Adipose tissue (tissue), 3 donors: ENCODE measurements around the gene LRRFIP1. TPM values are rescaled to one million over a fixed set of nuclear protein-coding genes. Genes with fewer than 3 reads are reported as not detected.

Experiments
- H3K27ac ChIP-seq: one replicate; pipeline ENCODE4 v1.5.1; 2013; ENCODE audit warnings: low read depth, low read length
- WGBS, 3 donors: extraction: QIAGEN DNeasy Blood & Tissue Kit; methylation state at CpG; one replicate each; pipeline ENCODE4 v1.1.7; 2013; 5-methylcytosine and 5-hydroxymethylcytosine counted together
- polyA plus RNA-seq, 3 donors: library from polyadenylated mRNA; stranded (reverse); fragments of 200-250 nt; gene quantifications; one replicate each; pipeline ENCODE4 v1.2.3, GENCODE V29; 2013
- donor health status: healthy with polysubstance abuse.
- donor health status: Bipolar disorder and iron deficiency.
- donor health status: healthy.

Gene LRRFIP1
- polyA plus RNA-seq, 3 donors, result 17.8 to 54.7 (median 51.5) TPM

DNA sequence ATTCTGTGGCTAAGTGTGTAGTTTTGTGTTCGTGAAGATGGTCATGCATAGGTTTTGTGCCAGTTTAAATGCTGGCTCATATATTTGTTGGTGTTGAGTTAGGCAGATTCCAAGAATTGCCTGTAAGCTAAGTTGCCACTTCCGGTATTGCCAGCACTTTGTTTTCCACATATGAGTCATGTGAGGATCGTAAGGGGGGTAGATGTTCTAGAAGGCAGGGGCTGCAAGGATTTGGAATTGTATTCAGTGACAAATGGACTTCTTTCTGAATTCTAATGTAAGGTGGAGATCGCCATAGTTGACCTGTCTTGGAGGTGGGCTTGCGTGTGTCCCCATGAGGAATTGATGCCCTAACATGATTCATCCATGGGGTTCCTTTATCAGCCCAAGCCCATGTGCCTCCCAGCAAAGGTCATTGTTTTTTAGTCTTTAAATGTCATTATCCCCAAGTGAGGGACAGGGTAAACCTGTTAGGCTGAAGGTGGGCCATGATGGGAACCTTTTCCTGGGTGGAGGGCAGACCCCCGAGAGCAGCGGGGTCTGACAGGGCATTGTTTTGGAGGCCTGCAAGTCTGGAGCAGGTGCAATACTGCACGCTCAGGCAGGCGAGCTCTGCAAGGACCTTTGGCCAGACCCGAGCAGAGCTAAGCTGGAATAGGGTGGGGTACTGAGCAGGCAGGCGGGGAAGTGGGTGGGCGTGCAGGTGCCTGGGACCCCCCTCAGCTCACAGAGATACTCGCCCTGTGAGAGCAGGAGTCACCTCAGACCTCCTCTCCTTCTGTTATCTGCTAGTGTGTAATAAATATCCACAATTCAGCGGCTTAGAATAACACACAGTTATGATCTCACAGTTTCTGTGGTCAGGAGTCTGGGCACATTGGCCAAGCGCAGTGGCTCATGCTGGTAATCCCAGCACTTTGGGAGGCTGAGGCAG lies 77.4 kb downstream of the LRRFIP1 start:
- WGBS, 3 donors, result 79 to 92% (median 84%) methylated on average over 15 of the region's 15 CpGs

GRCh38 chr2:237706257-237706656 lies 78.9 kb downstream of the LRRFIP1 start:
- 90 to 97% (median 94%) methylated on average over 5 of the region's 5 CpGs for WGBS, 3 donors
- no peak overlapping the region for H3K27ac ChIP-seq

More for the DNA sequence above, 77.4 kb downstream of the LRRFIP1 start:
- H3K27ac ChIP-seq, result no peak overlapping the region

DNA sequence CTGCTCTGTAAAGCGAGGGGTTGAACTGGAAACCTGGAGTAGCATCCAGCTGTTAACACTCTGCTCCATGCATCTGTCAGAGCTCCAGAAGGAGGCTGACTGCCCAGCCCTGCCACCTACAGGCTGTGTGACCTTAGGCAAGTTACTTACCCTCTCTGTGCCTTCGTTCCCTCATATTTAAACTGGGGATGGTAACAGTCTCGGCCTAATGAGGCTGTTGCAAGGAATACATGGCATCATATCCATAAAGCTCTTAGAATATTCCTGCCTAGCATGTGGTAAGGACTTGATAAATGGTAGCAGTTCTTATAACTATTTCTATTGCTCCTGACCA lies 80.6 kb downstream of the LRRFIP1 start:
- 93 to 97% (median 96%) methylated on average over 3 of the region's 3 CpGs for WGBS, 3 donors
- H3K27ac ChIP-seq, result no peak overlapping the region

DNA sequence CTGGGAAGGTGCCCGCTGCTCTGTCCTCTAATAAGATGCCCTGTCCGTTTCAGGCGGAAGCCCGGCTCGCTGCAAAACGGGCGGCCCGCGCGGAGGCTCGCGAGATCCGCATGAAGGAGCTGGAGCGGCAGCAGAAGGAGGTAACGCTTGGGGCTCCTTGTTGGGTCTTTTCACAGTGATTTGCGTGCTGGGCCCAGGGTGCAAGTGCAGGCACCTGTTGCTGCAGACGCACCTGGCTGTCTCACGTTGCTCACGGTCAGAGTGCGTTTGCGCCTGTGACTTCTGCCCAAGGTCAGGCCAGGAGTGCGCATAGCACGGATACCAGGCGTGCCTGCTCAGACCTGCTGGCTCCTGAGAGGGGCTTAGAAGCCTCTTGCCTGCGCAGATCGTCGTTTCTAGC lies 81.1 kb downstream of the LRRFIP1 start:
- no peak overlapping the region for H3K27ac ChIP-seq
- WGBS, 3 donors, result 74 to 96% (median 95%) methylated on average over 27 of the region's 27 CpGs

- no peak overlapping the region for H3K27ac ChIP-seq
- WGBS, 3 donors, result 53 to 90% (median 83%) methylated on average over 6 of the region's 6 CpGs
These were observed 81.6 kb downstream of the LRRFIP1 start for GRCh38 chr2:237708961-237709360.

DNA sequence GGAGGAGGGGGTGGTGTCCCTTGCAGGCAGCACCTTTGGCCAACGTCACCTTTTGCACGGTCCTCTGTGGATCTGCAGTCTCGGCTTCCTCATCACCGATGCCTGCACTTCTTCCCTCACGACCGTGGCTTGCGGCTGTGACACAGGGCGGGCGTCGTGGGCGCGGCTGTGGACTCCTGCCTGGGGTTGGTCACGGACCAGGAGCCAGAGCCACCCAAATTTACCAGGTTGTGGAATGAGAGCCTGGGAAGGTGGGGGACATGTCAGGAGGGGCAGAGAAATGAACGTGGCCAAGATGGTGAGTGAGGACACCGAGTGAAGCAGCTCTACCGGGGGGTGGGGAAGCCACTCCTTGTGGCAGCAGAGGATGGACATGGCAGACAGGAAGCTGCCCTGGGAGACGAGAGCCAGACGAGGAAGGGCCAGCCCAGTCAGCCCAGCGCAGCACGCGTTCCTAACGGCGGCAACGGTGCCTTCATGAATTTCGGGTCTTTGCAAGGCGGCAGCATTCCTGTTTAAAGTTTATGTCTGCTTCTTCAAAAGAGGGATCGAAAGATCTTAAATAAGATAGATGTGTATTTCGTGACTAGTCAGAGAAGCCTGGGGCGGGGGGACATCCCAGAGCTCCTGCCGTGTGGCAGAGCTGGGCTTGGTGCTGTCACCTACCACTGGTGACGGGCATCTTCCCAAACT lies 84.2 kb downstream of the LRRFIP1 start:
- no peak overlapping the region for H3K27ac ChIP-seq
- WGBS, 3 donors, result 92 to 95% (median 92%) methylated on average over 31 of the region's 31 CpGs

GRCh38 chr2:237712477-237713377 lies 85.3 kb downstream of the LRRFIP1 start:
- 89 to 95% (median 91%) methylated on average over 26 of the region's 26 CpGs for WGBS, 3 donors
- H3K27ac ChIP-seq, result no peak overlapping the region

- no peak overlapping the region for H3K27ac ChIP-seq
- WGBS, 3 donors, result 58 to 69% (median 66%) methylated on average over 14 of the region's 14 CpGs
These were observed 87.5 kb downstream of the LRRFIP1 start for GRCh38 chr2:237714690-237715458.

GRCh38 chr2:237715459-237715947 lies 88.1 kb downstream of the LRRFIP1 start:
- WGBS, 3 donors, result 21 to 36% (median 31%) methylated on average over 13 of the region's 13 CpGs
- no peak overlapping the region for H3K27ac ChIP-seq

- H3K27ac ChIP-seq, result no peak overlapping the region
These were observed 88.6 kb downstream of the LRRFIP1 start for GRCh38 chr2:237716011-237716410.

- 85 to 91% (median 86%) methylated on average over 24 of the region's 24 CpGs for WGBS, 3 donors
- no peak overlapping the region for H3K27ac ChIP-seq
These were observed 90.2 kb downstream of the LRRFIP1 start for GRCh38 chr2:237717366-237718276.

DNA sequence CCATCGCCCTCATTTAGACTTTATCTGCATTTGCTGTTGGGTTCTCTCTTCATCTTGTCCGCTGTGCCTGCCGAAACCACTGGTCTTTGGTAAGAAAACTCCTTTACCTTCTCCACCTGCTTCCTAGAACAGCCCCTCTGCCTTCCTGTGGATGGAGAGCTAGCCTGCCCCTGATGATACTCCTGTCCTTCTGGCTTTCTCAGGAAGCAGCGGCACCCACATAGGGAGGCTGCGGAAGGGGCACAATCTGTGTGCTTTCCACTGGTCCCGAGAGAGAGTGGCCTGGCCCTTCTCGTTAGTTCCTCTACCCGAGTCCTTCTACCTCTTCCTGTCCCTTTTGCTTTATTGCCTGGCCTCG lies 90.9 kb downstream of the LRRFIP1 start:
- WGBS, 3 donors, result 79 to 86% (median 80%) methylated on average over 9 of the region's 9 CpGs
- H3K27ac ChIP-seq, result no peak overlapping the region

DNA sequence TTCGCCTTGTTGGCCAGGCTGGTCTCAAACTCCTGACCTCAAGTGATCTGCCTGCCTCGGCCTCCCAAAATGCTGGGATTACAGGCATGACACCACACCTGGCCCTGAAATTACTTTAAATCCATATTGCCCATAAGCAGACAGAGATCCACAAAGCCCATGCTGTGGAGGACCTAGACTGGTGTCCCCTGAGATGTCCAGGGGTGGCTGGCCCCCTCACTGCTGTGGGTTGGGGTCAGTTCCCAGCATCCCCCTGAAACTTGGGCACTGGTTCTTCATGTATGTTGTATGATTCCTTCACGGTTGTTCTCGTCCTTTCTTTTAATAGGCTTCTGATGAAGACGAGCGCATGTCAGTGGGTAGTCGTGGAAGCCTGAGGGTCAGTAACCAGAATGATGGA lies 93.1 kb downstream of the LRRFIP1 start:
- 95 to 97% (median 96%) methylated on average over 7 of the region's 7 CpGs for WGBS, 3 donors
- H3K27ac ChIP-seq, result no peak overlapping the region

- H3K27ac ChIP-seq, result no peak overlapping the region
- WGBS, 3 donors, result 64 to 83% (median 75%) methylated on average over 7 of the region's 7 CpGs
These were observed 93.6 kb downstream of the LRRFIP1 start for GRCh38 chr2:237720957-237721356.

- 64 to 72% (median 66%) methylated on average over 5 of the region's 5 CpGs for WGBS, 3 donors
These were observed 94.1 kb downstream of the LRRFIP1 start for GRCh38 chr2:237721458-237721857.

DNA sequence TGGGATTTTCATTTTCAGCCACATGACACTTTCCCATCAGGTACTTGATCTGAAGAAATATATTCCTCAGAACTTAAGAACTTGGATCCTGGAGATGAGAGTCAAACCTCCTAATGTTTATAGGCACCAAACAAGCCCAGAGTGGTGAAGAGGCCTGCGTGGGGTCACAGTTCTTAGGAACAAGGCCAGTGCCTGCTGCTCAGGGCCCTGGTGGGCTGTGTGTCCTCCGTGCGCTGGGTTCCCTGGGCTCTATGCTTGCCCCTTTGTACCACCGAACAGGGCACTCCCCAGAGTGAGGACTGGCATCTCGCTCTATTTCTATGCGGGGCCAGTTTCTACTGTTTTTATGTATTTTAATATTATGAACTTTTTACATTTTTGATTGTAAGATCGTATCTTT lies 95.2 kb downstream of the LRRFIP1 start:
- H3K27ac ChIP-seq, result no peak overlapping the region
- 94 to 97% (median 97%) methylated on average over 7 of the region's 7 CpGs for WGBS, 3 donors

More at GRCh38 chr2:237721458-237721857, 94.1 kb downstream of the LRRFIP1 start:
- no peak overlapping the region for H3K27ac ChIP-seq

DNA sequence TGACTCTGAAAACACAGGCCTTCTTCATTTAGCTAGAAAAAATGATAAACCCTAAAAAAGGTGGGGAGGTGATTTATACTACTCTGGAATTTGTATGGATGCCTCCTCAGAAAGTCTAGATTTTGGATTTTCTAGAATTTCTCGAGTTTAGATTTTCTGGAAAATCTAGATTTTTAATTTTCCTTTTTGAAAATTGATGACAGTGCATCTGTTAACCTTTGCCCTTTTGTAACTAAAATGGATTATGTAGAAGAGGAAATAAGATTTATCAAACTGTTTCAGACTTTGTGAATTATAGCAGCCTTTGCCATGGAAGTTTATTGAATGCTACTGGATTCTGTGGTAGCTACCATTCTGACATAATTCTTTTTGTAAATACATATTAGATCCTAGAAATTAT lies 95.6 kb downstream of the LRRFIP1 start:
- WGBS, 3 donors, result 84 to 94% (median 88%) methylated on average over 1 of the region's 1 CpG
- H3K27ac ChIP-seq, result no peak overlapping the region
